ENCODE results near the gene TMEM238L. TPM values are rescaled to one million over a fixed set of nuclear protein-coding genes. Genes with fewer than 3 reads are reported as not detected.

Gene TMEM238L
- total and polyA plus RNA-seq, 2 of the 13 experiments (the other 11 are each of a cell fraction or from before 2014, with no cell fraction given) = not detected

- 65% methylated on average over 2 of the region's 5 CpGs for WGBS (ENCODE audit: low lambda C conversion rate)
- POLR2A ChIA-PET = no interaction called here
- TF ChIP-seq ZNF878 (CRISPR knock-in tag; IDR thresholded peaks at IDR 0.05) (no peak), ZNF326 (CRISPR knock-in tag; IDR thresholded peaks at IDR 0.05; ENCODE audit: borderline replicate concordance) (no peak), ZNF558 (CRISPR knock-in tag; IDR thresholded peaks at IDR 0.05; ENCODE audit: borderline replicate concordance) (no peak), HDAC6 (IDR thresholded peaks at IDR 0.05; ENCODE audit: low read depth, low read length) (no peak), KDM1A (CRISPR knock-in tag; IDR thresholded peaks at IDR 0.05) (no peak), MAFG (CRISPR knock-in tag; IDR thresholded peaks at IDR 0.05) (no peak), ZNF724P (CRISPR knock-in tag; IDR thresholded peaks at IDR 0.05; ENCODE audit: borderline replicate concordance) (no peak), ZFP36 (IDR thresholded peaks at IDR 0.05; ENCODE audit: borderline replicate concordance, low read depth, low read length, partially characterized antibody) (no peak), ARNT2 (CRISPR knock-in tag; IDR thresholded peaks at IDR 0.05; ENCODE audit: low read depth) (no peak), YEATS2 (CRISPR knock-in tag; IDR thresholded peaks at IDR 0.05; ENCODE audit: borderline replicate concordance) (no peak), STAT6 (CRISPR knock-in tag; IDR thresholded peaks at IDR 0.05; ENCODE audit: borderline replicate concordance) (no peak), ZNF879 (CRISPR knock-in tag; IDR thresholded peaks at IDR 0.05) (no peak), ARNT (IDR thresholded peaks at IDR 0.05) (no peak), LCORL (IDR thresholded peaks at IDR 0.05) (no peak), LCORL (CRISPR knock-in tag; IDR thresholded peaks at IDR 0.05) (no peak), HOXD1 (CRISPR knock-in tag; IDR thresholded peaks at IDR 0.05) (no peak)
- TF ChIP-seq, protein P1, sequence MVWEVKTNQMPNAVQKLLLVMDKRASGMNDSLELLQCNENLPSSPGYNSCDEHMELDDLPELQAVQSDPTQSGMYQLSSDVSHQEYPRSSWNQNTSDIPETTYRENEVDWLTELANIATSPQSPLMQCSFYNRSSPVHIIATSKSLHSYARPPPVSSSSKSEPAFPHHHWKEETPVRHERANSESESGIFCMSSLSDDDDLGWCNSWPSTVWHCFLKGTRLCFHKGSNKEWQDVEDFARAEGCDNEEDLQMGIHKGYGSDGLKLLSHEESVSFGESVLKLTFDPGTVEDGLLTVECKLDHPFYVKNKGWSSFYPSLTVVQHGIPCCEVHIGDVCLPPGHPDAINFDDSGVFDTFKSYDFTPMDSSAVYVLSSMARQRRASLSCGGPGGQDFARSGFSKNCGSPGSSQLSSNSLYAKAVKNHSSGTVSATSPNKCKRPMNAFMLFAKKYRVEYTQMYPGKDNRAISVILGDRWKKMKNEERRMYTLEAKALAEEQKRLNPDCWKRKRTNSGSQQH (CRISPR knock-in tag; IDR thresholded peaks at IDR 0.05; ENCODE audit: low read depth) = no peak
- TF ChIP-seq, protein P2, sequence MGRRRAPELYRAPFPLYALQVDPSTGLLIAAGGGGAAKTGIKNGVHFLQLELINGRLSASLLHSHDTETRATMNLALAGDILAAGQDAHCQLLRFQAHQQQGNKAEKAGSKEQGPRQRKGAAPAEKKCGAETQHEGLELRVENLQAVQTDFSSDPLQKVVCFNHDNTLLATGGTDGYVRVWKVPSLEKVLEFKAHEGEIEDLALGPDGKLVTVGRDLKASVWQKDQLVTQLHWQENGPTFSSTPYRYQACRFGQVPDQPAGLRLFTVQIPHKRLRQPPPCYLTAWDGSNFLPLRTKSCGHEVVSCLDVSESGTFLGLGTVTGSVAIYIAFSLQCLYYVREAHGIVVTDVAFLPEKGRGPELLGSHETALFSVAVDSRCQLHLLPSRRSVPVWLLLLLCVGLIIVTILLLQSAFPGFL (CRISPR knock-in tag; IDR thresholded peaks at IDR 0.05) = no peak
Observed at GRCh38 chr17:10812674-10813073, 8.8 kb upstream of the TMEM238L start.

More at GRCh38 chr17:10812674-10813073, 8.8 kb upstream of the TMEM238L start:
- H3K79me2 ChIP-seq (ENCODE audit: insufficient read depth, low read length) = no peaks in the 10 kb centered on the region
- no peak for ATAC-seq
- H3K36me3 ChIP-seq (replicated peaks in 1 of 2; ENCODE audit: control insufficient read depth in 1 of 2, insufficient read depth in 2 of 2, low read length in 2 of 2) = no peaks in the 10 kb centered on the region
- BruUV-seq (replicated peaks) = no TSS peak
- 0 out of 5 replicates have a peak, but pooled peaks cover 0 to 1% of the 10 kb centered on the region in 2 experiments for H3K27me3 ChIP-seq (ENCODE audit: control insufficient read depth in 1 of 2, insufficient read depth in 2 of 2, low read length in 2 of 2)
- no peak overlapping the region for H3K4me2 ChIP-seq (ENCODE audit: low read depth, low read length)
- no peaks in the 10 kb centered on the region for H3K4me1 ChIP-seq (ENCODE audit: insufficient read depth, low read length)
- FAIRE-seq = no peak
- no peak overlapping the region for H3K27ac ChIP-seq (ENCODE audit: extremely low read length, insufficient read depth, low read length)
- in situ Hi-C loops (cut with HindIII; ENCODE audit: extremely low pct_ligation_motif_present, low pct_unique_long_range_greater_than_20kb) = no loop called here
- CTCF ChIA-PET (ENCODE audit: low intra/inter-chr PET ratio, low total read pairs) = no interaction called here
- no peak overlapping the region for H3K9ac ChIP-seq (ENCODE audit: insufficient read depth, low read depth, low read length)
- H4K20me1 ChIP-seq (ENCODE audit: insufficient read depth, low read length) = no peaks in the 10 kb centered on the region
- DNase-seq (ENCODE audit: low spot score) = no peak
- intact Hi-C loops (cut with micrococcal nuclease; ENCODE audit: unreplicated experiment) = no loop called here
- H3K4me3 ChIP-seq (replicated peaks in 1 of 3; ENCODE audit: insufficient read depth in 1 of 3, low read depth in 2 of 3, low read length in 3 of 3) = no peak overlapping the region
- no peaks in the 10 kb centered on the region for H3K9me3 ChIP-seq (ENCODE audit: low read length)
- no peak overlapping the region for H2AFZ ChIP-seq (ENCODE audit: low read length)
